SU-DHL-6 (cell line): ENCODE data around the gene LDB2.

ENCODE experiments used
- H2AFZ ChIP-seq: fragments of 200-600 bp; sonication (generic); 2 replicates; pipeline ENCODE4 v1.6.1; 2014; ENCODE audit warnings: low read depth, mild to moderate bottlenecking, moderate library complexity, mixed read lengths, antibody characterized with exemption, low read length; ENCODE audit not compliant: severe bottlenecking
- H3F3A ChIP-seq: fragments of 200-600 bp; shearing (Covaris generic); 2 replicates; pipeline ENCODE4 v1.6.0; 2016; ENCODE audit warnings: antibody characterized with exemption, mild to moderate bottlenecking; ENCODE audit not compliant: insufficient read depth
- H3K27ac ChIP-seq: fragments of 200-600 bp; sonication (generic); 2 replicates; pipeline ENCODE4 v1.5.1; 2016; ENCODE audit warnings: low read depth, mild to moderate bottlenecking, low read length, moderate library complexity, mixed read lengths
- H3K27me3 ChIP-seq: fragments of 200-600 bp; sonication (generic), shearing (Covaris generic); 2 replicates; pipeline ENCODE4 v1.6.0; 2014; ENCODE audit warnings: mild to moderate bottlenecking, low read length
- H3K36me3 ChIP-seq: fragments of 200-600 bp; sonication (generic); 2 replicates; pipeline ENCODE4 v1.6.1; 2014; ENCODE audit warnings: mild to moderate bottlenecking, low read length, mixed read lengths
- H3K4me2 ChIP-seq: fragments of 300-600, 200-600 bp; shearing (Covaris generic), sonication (generic); 2 replicates; pipeline ENCODE4 v1.6.0; 2014; ENCODE audit warnings: low read length, low read depth, mild to moderate bottlenecking; ENCODE audit not compliant: poor library complexity, severe bottlenecking
- H3K4me3 ChIP-seq: fragments of 200-600 bp; sonication (generic); 2 replicates; pipeline ENCODE4 v1.5.1; 2014; ENCODE audit warnings: antibody characterized with exemption, low read length, mild to moderate bottlenecking, mixed read lengths; ENCODE audit not compliant: insufficient read depth, poor library complexity, severe bottlenecking
- H3K79me2 ChIP-seq: fragments of 200-600 bp; sonication (generic); 2 replicates; pipeline ENCODE4 v1.6.1; 2014; ENCODE audit warnings: mild to moderate bottlenecking, low read length, moderate library complexity; ENCODE audit not compliant: insufficient read depth
- H3K9ac ChIP-seq: fragments of 200-600 bp; sonication (generic); 2 replicates; pipeline ENCODE4 v1.7.0; 2014; ENCODE audit warnings: mild to moderate bottlenecking, low read length
- H3K9me2 ChIP-seq: fragments of 200-600 bp; sonication (generic); replicated peaks from 2 replicates; pipeline ENCODE4 v1.6.1; 2014; ENCODE audit warnings: low read length; ENCODE audit not compliant: insufficient read depth
- H3K9me3 ChIP-seq: fragments of 200-600 bp; sonication (generic); 2 replicates; pipeline ENCODE4 v1.6.1; 2014; ENCODE audit warnings: low read length, mixed read lengths; ENCODE audit not compliant: insufficient read depth
- H4K20me1 ChIP-seq: fragments of 200-600 bp; sonication (generic); 2 replicates; pipeline ENCODE4 v1.6.1; 2014; ENCODE audit warnings: low read depth, mild to moderate bottlenecking, antibody characterized with exemption, low read length, moderate library complexity, mixed read lengths
- EZH2phosphoT487 ChIP-seq: fragments of 200-600 bp; sonication (generic), shearing (Covaris generic); conservative IDR thresholded peaks from 2 replicates; pipeline ENCODE4 v1.6.1; 2018; ENCODE audit warnings: mild to moderate bottlenecking, antibody characterized with exemption, low read length, moderate library complexity, mixed read lengths
- TF ChIP-seq, protein P1 (sequence below): fragments of 200-600 bp; sonication (generic); IDR thresholded peaks from one replicate; pipeline ENCODE4 v1.5.1; 2017; ENCODE audit warnings: antibody characterized with exemption, mild to moderate bottlenecking, low read length, moderate library complexity; ENCODE audit not compliant: insufficient read depth, poor library complexity, severe bottlenecking

LDB2 gene

DNA sequence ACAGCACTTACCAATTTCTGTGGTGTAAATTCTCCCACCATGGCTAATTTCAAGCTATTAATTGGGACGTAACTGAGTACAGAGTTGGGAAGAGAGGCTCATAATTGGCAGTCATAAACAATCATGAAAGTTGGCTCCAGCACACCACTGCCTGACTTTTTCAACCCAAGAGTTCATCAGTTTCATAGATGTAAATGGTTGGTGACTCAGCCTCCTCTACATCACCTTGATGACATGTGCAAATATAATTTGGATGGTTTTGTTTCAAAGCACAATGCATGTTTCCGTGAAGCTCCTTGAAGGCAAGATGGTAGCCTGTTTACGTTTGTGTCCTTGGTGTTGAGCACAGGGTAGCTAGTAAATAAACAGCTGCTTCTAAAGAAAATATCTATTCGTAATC is 235.1 kb downstream of the LDB2 start:
- H3K9me3 ChIP-seq, result no peaks in the 10 kb centered on the region
- no peak overlapping the region for H2AFZ ChIP-seq
- H3K27me3 ChIP-seq, result no peaks in the 10 kb centered on the region
- no peaks in the 10 kb centered on the region for H3F3A ChIP-seq
- H3K4me3 ChIP-seq, result no peak overlapping the region
- H3K4me2 ChIP-seq, result no peak overlapping the region
- TF ChIP-seq EZH2phosphoT487, result no peak
- TF ChIP-seq, protein P1, sequence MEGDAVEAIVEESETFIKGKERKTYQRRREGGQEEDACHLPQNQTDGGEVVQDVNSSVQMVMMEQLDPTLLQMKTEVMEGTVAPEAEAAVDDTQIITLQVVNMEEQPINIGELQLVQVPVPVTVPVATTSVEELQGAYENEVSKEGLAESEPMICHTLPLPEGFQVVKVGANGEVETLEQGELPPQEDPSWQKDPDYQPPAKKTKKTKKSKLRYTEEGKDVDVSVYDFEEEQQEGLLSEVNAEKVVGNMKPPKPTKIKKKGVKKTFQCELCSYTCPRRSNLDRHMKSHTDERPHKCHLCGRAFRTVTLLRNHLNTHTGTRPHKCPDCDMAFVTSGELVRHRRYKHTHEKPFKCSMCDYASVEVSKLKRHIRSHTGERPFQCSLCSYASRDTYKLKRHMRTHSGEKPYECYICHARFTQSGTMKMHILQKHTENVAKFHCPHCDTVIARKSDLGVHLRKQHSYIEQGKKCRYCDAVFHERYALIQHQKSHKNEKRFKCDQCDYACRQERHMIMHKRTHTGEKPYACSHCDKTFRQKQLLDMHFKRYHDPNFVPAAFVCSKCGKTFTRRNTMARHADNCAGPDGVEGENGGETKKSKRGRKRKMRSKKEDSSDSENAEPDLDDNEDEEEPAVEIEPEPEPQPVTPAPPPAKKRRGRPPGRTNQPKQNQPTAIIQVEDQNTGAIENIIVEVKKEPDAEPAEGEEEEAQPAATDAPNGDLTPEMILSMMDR, result no peak
- no peaks in the 10 kb centered on the region for H3K79me2 ChIP-seq
- no peak overlapping the region for H3K27ac ChIP-seq
- H3K9me2 ChIP-seq, result no peaks in the 10 kb centered on the region
- no peak overlapping the region for H3K9ac ChIP-seq
- H4K20me1 ChIP-seq, result no peaks in the 10 kb centered on the region
- H3K36me3 ChIP-seq, result no peaks in the 10 kb centered on the region

DNA sequence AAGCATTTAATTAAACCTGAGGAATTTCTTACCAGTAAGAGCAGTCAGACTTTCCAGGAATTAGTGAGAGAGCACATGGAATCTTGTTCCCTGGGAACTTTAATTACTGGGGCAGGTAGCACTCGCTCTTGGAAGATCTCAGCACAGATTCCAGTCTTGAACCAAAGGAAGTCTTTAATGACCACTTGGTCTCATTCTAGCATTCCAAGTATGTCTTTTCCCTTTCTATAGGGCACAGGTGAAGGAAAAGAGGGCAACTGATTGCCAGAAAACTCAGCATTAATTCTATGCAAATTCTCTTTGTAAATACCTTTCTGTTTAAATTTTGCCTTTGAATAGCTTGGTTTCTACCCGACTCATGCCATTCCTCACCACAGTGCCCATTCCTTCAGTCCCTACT is 236.6 kb downstream of the LDB2 start:
- H3K79me2 ChIP-seq, result no peaks in the 10 kb centered on the region
- H4K20me1 ChIP-seq, result no peaks in the 10 kb centered on the region
- H2AFZ ChIP-seq, result no peak overlapping the region
- H3K36me3 ChIP-seq, result no peaks in the 10 kb centered on the region
- no peaks in the 10 kb centered on the region for H3K9me2 ChIP-seq
- H3K4me2 ChIP-seq, result no peak overlapping the region
- no peaks in the 10 kb centered on the region for H3F3A ChIP-seq
- no peaks in the 10 kb centered on the region for H3K27me3 ChIP-seq
- H3K27ac ChIP-seq, result no peak overlapping the region
- H3K9ac ChIP-seq, result no peak overlapping the region
- H3K4me3 ChIP-seq, result no peak overlapping the region
- no peak for TF ChIP-seq EZH2phosphoT487
- TF ChIP-seq, protein P1, result no peak
- H3K9me3 ChIP-seq, result no peaks in the 10 kb centered on the region

DNA sequence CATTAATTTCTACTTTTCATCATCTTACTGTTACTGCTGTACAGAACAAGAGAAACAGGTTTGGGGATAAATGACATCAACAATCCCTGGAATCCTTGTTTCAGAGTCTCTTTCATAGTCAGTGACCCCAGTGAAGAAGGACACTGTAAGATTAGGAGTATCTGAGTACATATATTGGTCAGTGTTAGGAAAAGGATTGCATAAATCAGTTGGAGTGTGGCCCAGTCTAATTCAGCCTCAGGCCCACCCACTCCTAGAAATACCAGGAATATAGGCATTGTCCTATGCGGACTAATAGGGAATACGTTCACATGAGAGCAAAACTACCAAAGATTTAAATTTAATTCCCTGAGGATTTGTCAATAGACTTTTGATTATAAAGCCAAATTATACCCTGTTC is 237.8 kb downstream of the LDB2 start:
- no peak overlapping the region for H3K4me2 ChIP-seq
- no peaks in the 10 kb centered on the region for H3K79me2 ChIP-seq
- no peaks in the 10 kb centered on the region for H3K9me3 ChIP-seq
- no peaks in the 10 kb centered on the region for H4K20me1 ChIP-seq
- H3K9ac ChIP-seq, result no peak overlapping the region
- no peak overlapping the region for H2AFZ ChIP-seq
- no peaks in the 10 kb centered on the region for H3K36me3 ChIP-seq
- TF ChIP-seq EZH2phosphoT487, result no peak
- TF ChIP-seq, protein P1, result no peak
- H3K9me2 ChIP-seq, result no peaks in the 10 kb centered on the region
- no peak overlapping the region for H3K4me3 ChIP-seq
- no peaks in the 10 kb centered on the region for H3F3A ChIP-seq
- no peaks in the 10 kb centered on the region for H3K27me3 ChIP-seq
- H3K27ac ChIP-seq, result no peak overlapping the region
